Activated gamma-delta T cell (primary cell): ENCODE data around the gene NCAPH2.

Source experiments
- DNase-seq: peaks from one replicate; lab custom pipeline; 2025; lab: John Stamatoyannopoulos, UW

Gene NCAPH2

DNA sequence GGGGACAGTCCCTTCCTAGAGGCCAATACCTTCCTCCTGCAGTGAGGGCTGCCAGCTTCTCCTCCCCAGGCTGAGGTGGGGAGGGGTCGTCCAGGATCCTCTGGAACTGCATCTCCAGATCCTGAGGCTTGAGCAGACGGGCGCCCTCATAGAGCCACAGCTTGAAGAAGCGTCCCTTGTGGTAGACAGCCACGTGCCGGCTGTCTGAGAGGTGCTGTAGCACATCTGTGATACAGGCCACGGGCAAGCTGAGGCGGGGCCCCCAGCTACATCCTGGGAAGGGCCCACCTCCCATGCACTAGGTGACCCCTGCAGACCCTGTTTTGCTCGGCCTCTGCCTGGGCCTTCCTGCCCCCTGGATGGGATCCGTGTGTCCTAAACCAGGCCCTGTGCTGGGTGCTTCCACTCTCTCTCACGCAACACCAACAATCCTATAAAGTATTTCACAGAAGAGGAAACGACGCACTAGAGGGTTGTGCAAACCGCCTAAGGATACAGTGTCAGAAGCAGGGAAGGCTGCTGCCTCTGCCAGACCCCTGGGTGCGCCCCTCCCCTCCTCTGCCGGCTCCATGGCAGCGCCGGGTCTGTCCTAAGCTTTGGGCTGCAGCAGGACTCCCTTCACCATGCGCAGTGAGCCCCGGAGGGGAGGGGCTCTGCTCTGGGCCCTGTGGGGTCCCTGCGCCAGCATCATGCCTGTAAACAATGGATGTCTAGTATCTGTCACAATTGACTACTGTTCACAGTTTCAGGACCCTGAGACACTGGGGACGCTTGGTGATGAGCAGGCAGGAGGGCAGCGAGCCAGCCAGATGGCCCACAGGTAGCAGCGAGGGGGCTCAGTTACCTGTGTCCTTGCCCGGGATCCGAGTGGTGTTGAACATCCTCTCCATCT lies 65.7 kb downstream of the NCAPH2 start:
- DNase-seq, result no peak

DNA sequence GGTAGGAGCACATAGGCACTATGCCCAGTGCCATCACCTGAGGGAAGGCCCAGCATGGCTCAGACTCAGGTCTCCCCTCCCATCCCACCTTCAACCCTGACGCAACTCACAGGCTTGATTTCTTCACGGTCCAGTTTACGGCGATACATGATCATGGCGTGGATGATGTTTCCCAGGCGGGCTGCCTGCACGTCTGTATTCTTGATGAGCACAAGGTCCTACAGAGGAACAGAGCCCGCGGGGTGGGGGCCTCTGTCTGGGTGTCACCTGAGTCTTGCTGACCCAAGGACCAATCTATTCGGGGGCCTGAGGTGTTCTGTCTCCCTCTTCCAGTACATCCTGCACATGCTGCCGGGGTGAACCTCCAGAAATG lies 66.3 kb downstream of the NCAPH2 start:
- DNase-seq, result no peak
